Keratinocyte (primary cell): ENCODE results near the gene TMC7.

ENCODE experiments used
- CTCF ChIP-seq, 3 experiments: IDR thresholded peaks in 1 of 3; conservative IDR thresholded peaks in 1 of 3; optimal IDR thresholded peaks in 1 of 3; 2 replicates in 2 of 3; 3 replicates in 1 of 3; pipeline versions ENCODE3 to v1.5.1; 2011; ENCODE audit warnings: low read length in 3 of 3, mild to moderate bottlenecking in 3 of 3, moderate library complexity in 2 of 3, control low read depth in 1 of 3, inconsistent platforms in 1 of 3; ENCODE audit not compliant: insufficient read depth in 2 of 3; ENCODE audit errors: extremely low read depth in 1 of 3
- EZH2 ChIP-seq: IDR thresholded peaks from one replicate; pipeline ENCODE4 v1.6.1; 2012; ENCODE audit warnings: inconsistent platforms, mild to moderate bottlenecking, low read length, moderate library complexity

DNA sequence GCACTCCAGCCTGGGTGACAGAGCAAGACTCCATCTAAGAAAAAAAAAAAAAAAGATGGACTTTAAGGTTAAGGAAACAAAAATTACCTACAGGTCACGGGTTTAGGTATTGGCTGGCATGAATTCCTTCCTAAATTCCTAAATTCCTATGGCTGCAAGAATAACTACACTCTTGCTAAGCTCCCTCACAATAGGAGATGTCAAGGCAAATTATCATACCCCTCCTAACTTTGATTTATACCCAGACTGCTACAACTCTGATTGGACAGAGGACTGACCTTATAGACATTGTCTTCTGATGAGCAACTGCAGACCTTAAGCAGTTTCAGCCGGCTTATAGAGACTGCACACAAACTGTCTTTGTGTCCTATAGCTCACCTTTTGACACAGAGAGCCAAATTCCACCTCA is 25.1 kb upstream of the TMC7 start:
- no peak for TF ChIP-seq CTCF (optimal IDR thresholded peaks at IDR 0.05 in 1 of 3, IDR thresholded peaks at IDR 0.05 in 1 of 3, conservative IDR thresholded peaks at IDR 0.05 in 1 of 3; ENCODE audit: extremely low read depth in 1 of 3, insufficient read depth in 2 of 3, low read length in 3 of 3)
- no peak for TF ChIP-seq EZH2
